K562 (cell line): ENCODE measurements around the gene TMEM217. TPM values are rescaled to one million over a fixed set of nuclear protein-coding genes. Genes with fewer than 3 reads are reported as not detected.

ENCODE experiments used
- FUS ChIP-seq: fragments of 200-400 bp; formaldehyde crosslinking; optimal IDR thresholded peaks from 2 replicates; pipeline ENCODE3; 2017; ENCODE audit warnings: low read depth, low read length
- GATA2 ChIP-seq: sonication (generic); formaldehyde crosslinking; IDR thresholded peaks from 2 replicates; pipeline ENCODE4 v1.4.0; 2020; ENCODE audit warnings: mild to moderate bottlenecking, missing genetic modification reagents
- HEY1 ChIP-seq: fragments of 250-450 bp; sonication (Bioruptor Pico); IDR thresholded peaks from 2 replicates; pipeline ENCODE4 v1.5.0; 2020; ENCODE audit warnings: mild to moderate bottlenecking, moderate library complexity, borderline replicate concordance
- NFRKB ChIP-seq: fragments of 450-650 bp; IDR thresholded peaks from 2 replicates; pipeline ENCODE4 v1.6.1; 2016; ENCODE audit warnings: low read depth
- NR2C1 ChIP-seq, 2 experiments: fragments of 450-650 bp; IDR thresholded peaks; 2 replicates each; pipeline ENCODE4 v1.6.1; 2017; ENCODE audit warnings: mild to moderate bottlenecking in 2 of 2, antibody characterized with exemption in 1 of 2, inconsistent platforms in 1 of 2, missing compliant biosample characterization in 1 of 2, missing genetic modification characterization in 1 of 2
- TOE1 ChIP-seq, 2 experiments: fragments of 450-650 bp in 1 of 2; sonication (generic) in 1 of 2; formaldehyde crosslinking in 1 of 2; IDR thresholded peaks; 2 replicates each; pipeline versions ENCODE4 v1.7.1 to v1.8.0; 2016 to 2022; ENCODE audit warnings: borderline replicate concordance in 2 of 2, mild to moderate bottlenecking in 2 of 2, antibody characterized with exemption in 1 of 2, inconsistent platforms in 1 of 2, low read depth in 1 of 2, missing genetic modification reagents in 1 of 2, moderate library complexity in 1 of 2
- ZNF586 ChIP-seq: fragments of 450-650 bp; formaldehyde crosslinking; conservative IDR thresholded peaks from 2 replicates; pipeline ENCODE4 v1.4.0; 2020; ENCODE audit warnings: mild to moderate bottlenecking, moderate library complexity
- polyA plus RNA-seq, 8 experiments: library from polyadenylated mRNA; depleted of rRNA in 4 of 8; stranded (reverse) in 5 of 8; unstranded in 3 of 8; fragments of >200 nt; fragmentation: Nextera tagmentation in 2 of 8; fragmentation: Illumina TruSeq in 1 of 8; extraction: Ambion mirVana in 2 of 8; extraction: Trizol in 1 of 8; gene quantifications; 2 replicates each; pipeline versions ENCODE4 v1.2.1 to v1.2.3, GENCODE V29; 2011 to 2014; ENCODE audit warnings: inconsistent platforms in 1 of 8, missing spikeins in 1 of 8
- total RNA-seq, 7 experiments: library from RNA; depleted of rRNA in 6 of 7; stranded (reverse); fragments of >200 nt in 6 of 7; fragmentation: Illumina TruSeq in 2 of 7; extraction: Trizol in 2 of 7; gene quantifications; 2 replicates each; pipeline versions ENCODE4 v1.2.1 to v1.2.3, GENCODE V29; 2011 to 2021; ENCODE audit warnings: low replicate concordance in 1 of 7
- TF ChIP-seq, protein P1 (sequence below), 2 experiments: fragments of 450-650 bp in 1 of 2; sonication (generic) in 1 of 2; formaldehyde crosslinking in 1 of 2; IDR thresholded peaks; 2 replicates each; pipeline versions ENCODE4 v1.7.1 to v1.9.0; 2016 to 2022; ENCODE audit warnings: inconsistent platforms in 1 of 2, mild to moderate bottlenecking in 1 of 2, missing genetic modification reagents in 1 of 2
- TF ChIP-seq, protein P2 (sequence below), 3 experiments: fragments of 200-800 bp in 1 of 3; sonication (Bioruptor generic) in 1 of 3; sonication (generic) in 1 of 3; formaldehyde crosslinking in 1 of 3; IDR thresholded peaks; 2 replicates each; pipeline versions ENCODE4 v1.6.1 to v1.8.0; 2016 to 2022; ENCODE audit warnings: mild to moderate bottlenecking in 2 of 3, missing compliant biosample characterization in 2 of 3, missing genetic modification characterization in 2 of 3, missing genetic modification reagents in 1 of 3
- TF ChIP-seq, protein P3 (sequence below): fragments of 250-450 bp; sonication (Bioruptor Pico); IDR thresholded peaks from 2 replicates; pipeline ENCODE4 v1.8.0; 2021; ENCODE audit warnings: moderate library complexity, mild to moderate bottlenecking, inconsistent platforms

The TMEM217 gene
- total and polyA plus RNA-seq, 9 of the 15 experiments (the other 6 are each of a cell fraction or from before 2014, with no cell fraction given), result 1.3 to 8.0 (median 1.9) TPM

DNA sequence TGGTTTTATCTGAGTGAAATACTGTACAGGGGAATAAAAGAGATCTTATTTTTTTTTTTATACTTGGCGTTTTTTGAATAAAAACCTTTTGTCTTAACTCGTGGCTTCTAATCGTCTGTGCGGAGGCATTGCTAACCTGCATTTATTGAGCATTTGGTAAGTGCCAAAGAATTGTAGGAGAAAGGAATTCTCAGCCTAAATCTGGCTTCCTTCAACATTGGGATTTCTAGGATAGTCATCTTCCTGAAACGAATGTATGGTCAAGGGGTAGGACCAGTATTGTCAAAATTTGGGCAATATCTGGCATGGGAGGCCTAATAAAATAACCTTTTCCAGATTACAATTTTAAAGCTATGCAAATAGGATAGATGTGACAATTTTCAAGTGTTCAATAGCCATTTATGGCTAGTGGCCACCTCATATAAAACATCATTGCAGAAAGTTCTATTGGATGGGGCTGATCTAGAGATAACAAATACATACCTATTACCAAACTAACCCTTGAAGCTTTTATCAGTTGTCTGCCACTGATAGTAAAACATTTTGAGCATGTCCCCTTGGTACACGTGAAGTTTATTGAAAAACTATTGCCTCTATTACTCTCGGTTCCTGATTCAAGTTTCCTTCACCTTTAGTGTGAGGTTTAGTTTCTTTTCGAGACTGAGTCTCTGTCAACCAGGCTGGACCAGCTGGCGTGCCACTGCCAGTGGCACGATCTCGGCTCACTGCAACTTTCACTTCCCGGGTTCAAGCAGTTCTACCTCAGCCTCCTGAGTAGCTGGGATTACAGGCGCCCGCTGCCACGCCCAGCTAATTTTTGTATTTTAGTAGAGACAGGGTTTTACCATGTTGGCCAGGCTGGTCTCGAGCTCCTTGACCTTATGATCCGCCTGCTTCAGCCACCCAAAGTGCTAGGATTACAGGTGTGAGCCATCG, 82.3 kb downstream of the TMEM217 start (continued):
- TF ChIP-seq, protein P1, sequence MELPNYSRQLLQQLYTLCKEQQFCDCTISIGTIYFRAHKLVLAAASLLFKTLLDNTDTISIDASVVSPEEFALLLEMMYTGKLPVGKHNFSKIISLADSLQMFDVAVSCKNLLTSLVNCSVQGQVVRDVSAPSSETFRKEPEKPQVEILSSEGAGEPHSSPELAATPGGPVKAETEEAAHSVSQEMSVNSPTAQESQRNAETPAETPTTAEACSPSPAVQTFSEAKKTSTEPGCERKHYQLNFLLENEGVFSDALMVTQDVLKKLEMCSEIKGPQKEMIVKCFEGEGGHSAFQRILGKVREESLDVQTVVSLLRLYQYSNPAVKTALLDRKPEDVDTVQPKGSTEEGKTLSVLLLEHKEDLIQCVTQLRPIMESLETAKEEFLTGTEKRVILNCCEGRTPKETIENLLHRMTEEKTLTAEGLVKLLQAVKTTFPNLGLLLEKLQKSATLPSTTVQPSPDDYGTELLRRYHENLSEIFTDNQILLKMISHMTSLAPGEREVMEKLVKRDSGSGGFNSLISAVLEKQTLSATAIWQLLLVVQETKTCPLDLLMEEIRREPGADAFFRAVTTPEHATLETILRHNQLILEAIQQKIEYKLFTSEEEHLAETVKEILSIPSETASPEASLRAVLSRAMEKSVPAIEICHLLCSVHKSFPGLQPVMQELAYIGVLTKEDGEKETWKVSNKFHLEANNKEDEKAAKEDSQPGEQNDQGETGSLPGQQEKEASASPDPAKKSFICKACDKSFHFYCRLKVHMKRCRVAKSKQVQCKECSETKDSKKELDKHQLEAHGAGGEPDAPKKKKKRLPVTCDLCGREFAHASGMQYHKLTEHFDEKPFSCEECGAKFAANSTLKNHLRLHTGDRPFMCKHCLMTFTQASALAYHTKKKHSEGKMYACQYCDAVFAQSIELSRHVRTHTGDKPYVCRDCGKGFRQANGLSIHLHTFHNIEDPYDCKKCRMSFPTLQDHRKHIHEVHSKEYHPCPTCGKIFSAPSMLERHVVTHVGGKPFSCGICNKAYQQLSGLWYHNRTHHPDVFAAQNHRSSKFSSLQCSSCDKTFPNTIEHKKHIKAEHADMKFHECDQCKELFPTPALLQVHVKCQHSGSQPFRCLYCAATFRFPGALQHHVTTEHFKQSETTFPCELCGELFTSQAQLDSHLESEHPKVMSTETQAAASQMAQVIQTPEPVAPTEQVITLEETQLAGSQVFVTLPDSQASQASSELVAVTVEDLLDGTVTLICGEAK (IDR thresholded peaks at IDR 0.05), result no peak
- TF ChIP-seq, protein P1 (CRISPR knock-in tag; IDR thresholded peaks at IDR 0.05), result no peak
- TF ChIP-seq TOE1 (IDR thresholded peaks at IDR 0.05; ENCODE audit: borderline replicate concordance), result no peak
- TF ChIP-seq TOE1 (CRISPR knock-in tag; IDR thresholded peaks at IDR 0.05; ENCODE audit: borderline replicate concordance, low read depth), result no peak
- TF ChIP-seq FUS, result peak; percentile 61
- TF ChIP-seq GATA2 (CRISPR knock-in tag), result peak; percentile 61
- TF ChIP-seq NR2C1 (IDR thresholded peaks at IDR 0.05), result no peak
- 0 out of 2 replicates have a peak, but pooled peaks have one; percentile 12 for TF ChIP-seq NR2C1 (tag; IDR thresholded peaks at IDR 0.05)
- TF ChIP-seq NFRKB, result peak; percentile 8; the same call in 1 of the 2 replicates
- TF ChIP-seq HEY1 (CRISPR knock-in tag), result peak; percentile 94
- TF ChIP-seq, protein P2, sequence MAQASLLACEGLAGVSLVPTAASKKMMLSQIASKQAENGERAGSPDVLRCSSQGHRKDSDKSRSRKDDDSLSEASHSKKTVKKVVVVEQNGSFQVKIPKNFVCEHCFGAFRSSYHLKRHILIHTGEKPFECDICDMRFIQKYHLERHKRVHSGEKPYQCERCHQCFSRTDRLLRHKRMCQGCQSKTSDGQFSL (CRISPR knock-in tag; IDR thresholded peaks at IDR 0.05), result no peak
- TF ChIP-seq, protein P2 (tag; IDR thresholded peaks at IDR 0.05), result no peak
- TF ChIP-seq ZNF586 (CRISPR knock-in tag), result peak; percentile 36; the same call in 1 of the 2 replicates
- TF ChIP-seq, protein P3, sequence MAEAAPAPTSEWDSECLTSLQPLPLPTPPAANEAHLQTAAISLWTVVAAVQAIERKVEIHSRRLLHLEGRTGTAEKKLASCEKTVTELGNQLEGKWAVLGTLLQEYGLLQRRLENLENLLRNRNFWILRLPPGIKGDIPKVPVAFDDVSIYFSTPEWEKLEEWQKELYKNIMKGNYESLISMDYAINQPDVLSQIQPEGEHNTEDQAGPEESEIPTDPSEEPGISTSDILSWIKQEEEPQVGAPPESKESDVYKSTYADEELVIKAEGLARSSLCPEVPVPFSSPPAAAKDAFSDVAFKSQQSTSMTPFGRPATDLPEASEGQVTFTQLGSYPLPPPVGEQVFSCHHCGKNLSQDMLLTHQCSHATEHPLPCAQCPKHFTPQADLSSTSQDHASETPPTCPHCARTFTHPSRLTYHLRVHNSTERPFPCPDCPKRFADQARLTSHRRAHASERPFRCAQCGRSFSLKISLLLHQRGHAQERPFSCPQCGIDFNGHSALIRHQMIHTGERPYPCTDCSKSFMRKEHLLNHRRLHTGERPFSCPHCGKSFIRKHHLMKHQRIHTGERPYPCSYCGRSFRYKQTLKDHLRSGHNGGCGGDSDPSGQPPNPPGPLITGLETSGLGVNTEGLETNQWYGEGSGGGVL (CRISPR knock-in tag), result no peak
